Stimulated activated CD8-positive, alpha-beta memory T cell treated with anti-CD3 and anti-CD28 coated beads, Interleukin-15, amount 100 ng/mL, for 48 hours (primary cell): ENCODE measurements around the gene CEP70.
"Not testable (repeated sequence)": the region's sequence is repeated elsewhere in the genome, so short reads cannot be mapped to it uniquely, and the experiment has no call there.

ENCODE experiments used
- DNase-seq, 2 donors: peaks; one replicate each; pipeline ENCODE4 v3.0.0-alpha.2; 2020; ENCODE audit warnings: low read depth in 2 of 2

The CEP70 gene

GRCh38 chr3:138471481-138471880 lies 122.6 kb downstream of the CEP70 start:
- DNase-seq, result no peak

GRCh38 chr3:138470687-138471086 lies 123.4 kb downstream of the CEP70 start:
- no peak for DNase-seq

- DNase-seq, result no peak
Measured at GRCh38 chr3:138469874-138470273, 124.2 kb downstream of the CEP70 start.

GRCh38 chr3:138468886-138469285 lies 125.2 kb downstream of the CEP70 start:
- no peak for DNase-seq

- no peak for DNase-seq
Measured at GRCh38 chr3:138468451-138468850, 125.6 kb downstream of the CEP70 start.

- no peak for DNase-seq
Measured at GRCh38 chr3:138467931-138468330, 126.1 kb downstream of the CEP70 start.

- DNase-seq, result no peak
Measured at GRCh38 chr3:138465925-138466324, 128.1 kb downstream of the CEP70 start.

GRCh38 chr3:138465451-138465850 lies 128.6 kb downstream of the CEP70 start:
- DNase-seq, result no peak

GRCh38 chr3:138464491-138464860 lies 129.6 kb downstream of the CEP70 start:
- no peak for DNase-seq

- DNase-seq, result no peak
Measured at GRCh38 chr3:138463724-138464490, 130.2 kb downstream of the CEP70 start.

- no peak for DNase-seq
Measured at GRCh38 chr3:138461896-138462295, 132.2 kb downstream of the CEP70 start.

- no peak for DNase-seq
Measured at GRCh38 chr3:138461246-138461645, 132.8 kb downstream of the CEP70 start.

GRCh38 chr3:138460536-138461205 lies 133.4 kb downstream of the CEP70 start:
- DNase-seq, result no peak

GRCh38 chr3:138459619-138460535 lies 134.2 kb downstream of the CEP70 start:
- no peak for DNase-seq

GRCh38 chr3:138458774-138459499 lies 135.1 kb downstream of the CEP70 start:
- no peak for DNase-seq

- no peak for DNase-seq
Measured at GRCh38 chr3:138457863-138458735, 136.0 kb downstream of the CEP70 start.

GRCh38 chr3:138456961-138457862 lies 136.8 kb downstream of the CEP70 start:
- DNase-seq, result no peak

- no peak for DNase-seq
Measured at GRCh38 chr3:138455801-138456716, 138.0 kb downstream of the CEP70 start.

- DNase-seq, result not testable (repeated sequence)
Measured at GRCh38 chr3:138453940-138454339, 140.1 kb downstream of the CEP70 start.
